Activated CD8-positive, alpha-beta T cell treated with anti-CD3 and anti-CD28 coated beads, Interleukin-2, amount 10 ng/mL, durations not matched to agents 7 days and 5 days (primary cell): ENCODE measurements around the gene TTYH3. TPM values are rescaled to one million over a fixed set of nuclear protein-coding genes. Genes with fewer than 3 reads are reported as not detected.

Experiments
- ATAC-seq: fragments of 150-1000 bp; cut with Tn5 transposase; one replicate; pipeline ENCODE4 v1.10.0; 2021; ENCODE audit warnings: moderate library complexity
- CTCF ChIA-PET: fragments of 350-600 bp; sonication (Branson Sonifier 250); formaldehyde crosslinking; loops from one replicate; lab custom pipeline; 2021; ENCODE audit warnings: antibody characterized with exemption; lab: Charles Lee
- POLR2A ChIA-PET: fragments of 350-600 bp; sonication (Branson Sonifier 250); formaldehyde crosslinking; loops from one replicate; lab custom pipeline; 2021; ENCODE audit warnings: antibody characterized with exemption; lab: Charles Lee
- DNase-seq: peaks from one replicate; pipeline ENCODE4 v3.0.0-alpha.2; 2020
- H3K27ac Mint-ChIP-seq: one replicate; pipeline ENCODE4 v1.8.0; 2021; ENCODE audit warnings: mild to moderate bottlenecking, mixed read lengths
- H3K27me3 Mint-ChIP-seq: one replicate; pipeline ENCODE4 v1.8.0; 2021; ENCODE audit warnings: low read depth, mixed read lengths
- H3K36me3 Mint-ChIP-seq: one replicate; pipeline ENCODE4 v1.8.0; 2021; ENCODE audit warnings: low read depth, mixed read lengths
- H3K4me1 Mint-ChIP-seq: one replicate; pipeline ENCODE4 v1.8.0; 2021; ENCODE audit warnings: low read depth, mixed read lengths
- H3K4me3 Mint-ChIP-seq: one replicate; pipeline ENCODE4 v1.8.0; 2021; ENCODE audit warnings: mild to moderate bottlenecking, mixed read lengths
- H3K9me3 Mint-ChIP-seq: one replicate; pipeline ENCODE4 v1.8.0; 2022; ENCODE audit warnings: mixed read lengths; ENCODE audit not compliant: insufficient read depth
- total RNA-seq, 2 experiments: library from RNA; stranded (reverse); gene quantifications; one replicate each; pipeline ENCODE4 v1.2.3, GENCODE V29; 2021

The TTYH3 gene
- total RNA-seq, 2 experiments from 2014 or later: 37.0 to 37.7 TPM

DNA sequence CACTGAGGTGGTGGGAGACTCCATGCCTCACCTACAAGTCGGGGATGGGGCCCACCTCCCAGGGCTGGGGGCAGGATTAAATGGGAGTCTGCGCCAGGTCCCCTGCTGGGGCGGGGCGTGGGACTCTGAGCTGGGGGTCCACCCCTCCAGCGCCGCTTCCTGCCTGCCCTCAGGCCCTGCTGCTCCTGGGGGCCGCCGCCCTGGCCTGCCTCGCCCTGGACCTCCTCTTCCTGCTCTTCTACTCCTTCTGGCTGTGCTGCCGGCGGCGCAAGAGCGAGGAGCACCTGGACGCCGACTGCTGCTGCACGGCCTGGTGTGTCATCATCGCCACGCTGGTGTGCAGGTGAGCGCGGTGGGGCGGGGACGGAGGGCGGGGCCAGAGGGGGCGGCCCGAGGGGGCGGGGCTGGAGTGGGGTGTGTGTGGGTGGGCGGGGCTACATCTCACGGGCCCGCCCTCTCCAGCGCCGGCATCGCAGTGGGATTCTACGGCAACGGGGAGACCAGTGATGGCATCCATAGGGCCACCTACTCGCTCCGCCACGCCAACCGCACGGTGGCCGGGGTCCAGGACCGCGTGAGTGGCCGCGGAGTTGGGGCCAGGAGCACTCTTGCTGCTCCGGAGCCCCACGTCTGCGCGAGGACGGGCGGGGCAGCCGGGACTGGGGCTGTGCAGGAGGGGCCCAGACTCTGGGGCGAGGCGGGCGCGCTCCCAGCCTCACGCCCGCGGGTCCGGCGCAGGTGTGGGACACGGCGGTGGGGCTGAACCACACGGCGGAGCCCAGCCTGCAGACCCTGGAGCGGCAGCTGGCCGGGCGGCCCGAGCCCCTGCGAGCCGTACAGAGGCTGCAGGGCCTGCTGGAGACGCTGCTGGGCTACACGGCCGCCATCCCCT lies 15.1 kb downstream of the TTYH3 start:
- ATAC-seq (no peak), DNase-seq (no peak)
- CTCF ChIA-PET: interaction anchor here (5.8 kb wide), 1 partner anchor 63 kb away, joined by 34 read pairs; no protein-coding TSS in a partner anchor
- H3K4me3 Mint-ChIP-seq: no peak overlapping the region
- no peaks in the 10 kb centered on the region for H3K9me3 Mint-ChIP-seq
- H3K36me3 Mint-ChIP-seq: peaks cover 2% of the 10 kb centered on the region
- H3K27ac Mint-ChIP-seq: peak overlapping the region; percentile 95
- peaks cover 33% of the 10 kb centered on the region for H3K4me1 Mint-ChIP-seq
- POLR2A ChIA-PET: no interaction called here
- no peaks in the 10 kb centered on the region for H3K27me3 Mint-ChIP-seq

DNA sequence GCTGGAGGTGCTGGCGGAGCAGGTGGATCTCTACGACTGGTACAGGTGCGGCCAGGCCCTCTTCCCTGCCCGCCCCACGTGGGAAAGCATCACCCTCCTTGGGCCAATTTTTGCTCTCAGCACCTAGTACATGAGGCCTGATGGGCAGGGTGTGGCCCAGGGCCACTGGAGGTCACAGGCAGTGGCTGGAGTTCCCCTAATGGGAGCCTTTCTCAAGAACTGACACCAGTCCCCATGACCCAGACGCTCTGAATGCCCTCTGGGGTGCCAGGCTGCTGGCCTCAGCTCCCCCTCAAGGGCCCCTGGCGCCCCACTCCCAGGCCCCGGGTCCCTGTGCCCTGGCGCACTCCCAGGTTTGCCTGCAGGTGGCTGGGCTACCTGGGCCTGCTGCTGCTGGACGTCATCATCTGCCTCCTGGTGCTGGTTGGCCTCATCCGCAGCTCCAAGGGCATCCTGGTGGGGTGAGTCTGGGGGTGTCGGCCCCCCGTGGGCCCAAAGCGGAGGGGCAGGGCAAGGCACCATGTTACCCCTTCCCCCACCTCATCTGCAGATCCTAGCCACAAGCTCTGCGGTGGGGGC lies 15.9 kb downstream of the TTYH3 start:
- H3K9me3 Mint-ChIP-seq: no peaks in the 10 kb centered on the region
- no peak for DNase-seq
- H3K27me3 Mint-ChIP-seq: no peaks in the 10 kb centered on the region
- no peak for ATAC-seq
- peaks cover 2% of the 10 kb centered on the region for H3K36me3 Mint-ChIP-seq
- ChIA-PET CTCF (interaction anchor here (0.8 to 1.2 kb wide), 2 partner anchors 23 to 51 kb away, joined by 3 read pairs; no protein-coding TSS in a partner anchor), POLR2A (no interaction called here)
- peaks cover 39% of the 10 kb centered on the region for H3K4me1 Mint-ChIP-seq
- H3K4me3 Mint-ChIP-seq: no peak overlapping the region
- no peak overlapping the region for H3K27ac Mint-ChIP-seq

DNA sequence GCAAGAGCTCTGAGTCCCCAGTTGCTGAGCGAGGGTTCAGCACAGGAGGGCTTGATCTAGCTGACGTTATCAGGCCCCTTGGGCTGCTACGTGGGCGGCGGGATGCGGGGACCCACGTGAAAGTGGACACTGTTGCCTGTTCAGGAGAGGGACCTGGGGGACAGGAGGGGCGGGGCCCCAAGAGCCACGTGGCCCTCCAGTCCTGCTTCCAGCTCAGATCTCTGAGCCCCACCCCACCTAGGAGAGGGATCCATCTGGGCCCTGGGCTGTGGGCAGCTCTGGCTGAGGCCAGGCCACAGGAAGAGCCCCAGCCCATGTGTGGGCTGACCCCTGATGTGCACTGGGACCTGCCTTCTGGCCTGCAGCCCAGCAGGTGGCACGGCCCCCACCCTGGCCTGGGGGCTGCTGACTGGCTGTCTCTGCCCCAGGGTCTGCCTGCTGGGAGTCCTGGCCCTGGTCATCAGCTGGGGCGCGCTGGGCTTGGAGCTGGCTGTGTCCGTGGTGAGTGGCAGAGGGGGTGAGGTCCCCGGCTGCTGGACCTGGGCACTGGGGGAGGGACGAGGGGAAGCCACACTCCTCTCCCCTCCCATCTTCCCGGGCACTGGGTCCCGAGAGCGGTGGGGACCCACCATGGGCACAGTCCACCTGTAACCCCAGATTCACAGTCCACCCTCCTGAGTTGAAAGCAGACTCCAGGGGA lies 17.5 kb downstream of the TTYH3 start:
- no peak overlapping the region for H3K4me3 Mint-ChIP-seq
- POLR2A ChIA-PET: interaction anchor here (1.5 kb wide), 1 partner anchor 10 kb away, joined by 3 read pairs; no protein-coding TSS in a partner anchor
- H3K27ac Mint-ChIP-seq: no peak overlapping the region

DNA sequence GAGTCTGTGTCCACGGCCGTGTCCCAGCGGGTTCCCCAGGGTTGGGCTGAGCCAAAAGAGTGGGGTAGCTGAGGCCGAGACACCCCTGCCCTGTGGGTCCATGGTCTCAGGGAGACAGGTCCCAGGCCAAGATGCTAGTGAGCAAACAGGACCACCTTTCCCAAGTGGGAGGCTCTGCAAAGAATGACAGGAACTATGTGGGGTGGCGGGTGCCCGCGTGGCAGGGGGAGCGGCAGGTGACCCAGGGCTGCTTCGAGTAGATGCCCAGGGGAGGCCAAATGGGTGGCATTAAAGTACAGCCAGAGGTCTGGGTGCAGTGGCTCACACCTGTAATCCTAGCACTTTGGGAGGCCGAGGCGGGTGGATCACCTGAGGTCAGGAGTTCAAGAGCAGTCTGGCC lies 18.2 kb downstream of the TTYH3 start:
- Mint-ChIP-seq H3K27ac (no peak overlapping the region), H3K27me3 (no peaks in the 10 kb centered on the region), H3K4me3 (no peak overlapping the region), H3K4me1 (peaks cover 23% of the 10 kb centered on the region), H3K9me3 (no peaks in the 10 kb centered on the region), H3K36me3 (peaks cover 2% of the 10 kb centered on the region)
- DNase-seq (no peak), ATAC-seq (no peak)
- CTCF ChIA-PET: interaction anchor here (1.1 kb wide), 1 partner anchor 171 kb away, joined by 3 read pairs; no protein-coding TSS in a partner anchor
- POLR2A ChIA-PET: interaction anchor here (1.2 to 1.5 kb wide), 2 partner anchors 10 to 18 kb away, joined by 3 to 4 read pairs; partner anchors contain the start of gene TTYH3

More for the DNA sequence above, 17.5 kb downstream of the TTYH3 start:
- Mint-ChIP-seq H3K27me3 (no peaks in the 10 kb centered on the region), H3K4me1 (peaks cover 30% of the 10 kb centered on the region), H3K36me3 (peaks cover 2% of the 10 kb centered on the region), H3K9me3 (no peaks in the 10 kb centered on the region)
- CTCF ChIA-PET: no interaction called here
- no peak for ATAC-seq
- DNase-seq: no peak

DNA sequence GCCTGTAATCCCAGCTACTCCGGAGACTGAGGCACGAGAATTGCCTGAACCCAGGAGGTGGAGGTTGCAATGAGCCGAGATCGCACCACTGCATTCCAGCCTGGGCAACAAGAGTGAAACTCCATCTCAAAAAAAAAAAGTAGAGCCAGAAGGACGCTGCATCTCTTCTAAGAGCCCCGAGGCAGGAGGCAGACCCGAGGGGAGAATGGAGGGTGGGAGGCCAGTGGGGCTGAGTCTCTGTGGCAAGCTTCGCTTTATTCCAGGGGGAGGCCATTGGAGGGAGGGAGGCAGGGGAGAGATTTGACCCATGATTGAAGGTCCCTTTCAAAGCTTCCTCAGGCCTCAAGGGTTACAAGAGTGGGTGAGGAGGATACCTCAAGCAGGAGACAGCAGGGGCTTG lies 18.7 kb downstream of the TTYH3 start:
- H3K27me3 Mint-ChIP-seq: no peaks in the 10 kb centered on the region
- no peaks in the 10 kb centered on the region for H3K9me3 Mint-ChIP-seq
- no peak for DNase-seq
- H3K36me3 Mint-ChIP-seq: peaks cover 2% of the 10 kb centered on the region
- ChIA-PET CTCF (interaction anchor here (1.1 kb wide), 1 partner anchor 172 kb away, joined by 3 read pairs; no protein-coding TSS in a partner anchor), POLR2A (interaction anchor here (1.1 to 1.2 kb wide), 2 partner anchors 13 to 19 kb away, joined by 3 to 4 read pairs; partner anchors contain the start of gene TTYH3)
- no peak for ATAC-seq
- H3K4me1 Mint-ChIP-seq: peaks cover 19% of the 10 kb centered on the region
- H3K4me3 Mint-ChIP-seq: no peak overlapping the region
- H3K27ac Mint-ChIP-seq: no peak overlapping the region

DNA sequence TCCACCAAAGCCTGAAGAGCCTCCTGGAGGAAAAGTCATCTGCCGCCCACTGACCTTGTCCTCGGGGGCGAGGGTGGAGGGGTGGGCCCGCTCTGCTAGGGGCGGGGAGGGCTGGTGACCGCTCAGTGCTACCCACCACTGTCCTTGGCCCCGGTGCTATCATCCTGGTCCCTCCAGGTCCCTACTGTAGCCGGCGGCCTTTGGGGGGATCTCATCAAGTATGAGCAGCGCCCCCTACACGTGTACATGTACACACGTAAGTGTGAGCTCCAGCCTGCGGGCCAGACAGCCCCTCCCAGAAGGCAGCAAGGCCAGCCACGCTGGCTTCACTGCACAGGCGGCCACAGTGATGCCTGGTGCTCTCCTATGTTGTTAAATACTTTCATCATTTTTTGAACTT lies 19.6 kb downstream of the TTYH3 start:
- ATAC-seq (no peak), DNase-seq (peak; percentile 38)
- H3K4me1 Mint-ChIP-seq: peaks cover 10% of the 10 kb centered on the region
- no peak overlapping the region for H3K4me3 Mint-ChIP-seq
- no peak overlapping the region for H3K27ac Mint-ChIP-seq
- H3K9me3 Mint-ChIP-seq: no peaks in the 10 kb centered on the region
- ChIA-PET POLR2A (interaction anchor here (1.1 kb wide), 1 partner anchor 12 kb away, joined by 3 read pairs; no protein-coding TSS in a partner anchor), CTCF (interaction anchor here (0.7 kb wide), 1 partner anchor 11 kb away, joined by 3 read pairs; no protein-coding TSS in a partner anchor)
- no peaks in the 10 kb centered on the region for H3K27me3 Mint-ChIP-seq
- peaks cover 2% of the 10 kb centered on the region for H3K36me3 Mint-ChIP-seq

DNA sequence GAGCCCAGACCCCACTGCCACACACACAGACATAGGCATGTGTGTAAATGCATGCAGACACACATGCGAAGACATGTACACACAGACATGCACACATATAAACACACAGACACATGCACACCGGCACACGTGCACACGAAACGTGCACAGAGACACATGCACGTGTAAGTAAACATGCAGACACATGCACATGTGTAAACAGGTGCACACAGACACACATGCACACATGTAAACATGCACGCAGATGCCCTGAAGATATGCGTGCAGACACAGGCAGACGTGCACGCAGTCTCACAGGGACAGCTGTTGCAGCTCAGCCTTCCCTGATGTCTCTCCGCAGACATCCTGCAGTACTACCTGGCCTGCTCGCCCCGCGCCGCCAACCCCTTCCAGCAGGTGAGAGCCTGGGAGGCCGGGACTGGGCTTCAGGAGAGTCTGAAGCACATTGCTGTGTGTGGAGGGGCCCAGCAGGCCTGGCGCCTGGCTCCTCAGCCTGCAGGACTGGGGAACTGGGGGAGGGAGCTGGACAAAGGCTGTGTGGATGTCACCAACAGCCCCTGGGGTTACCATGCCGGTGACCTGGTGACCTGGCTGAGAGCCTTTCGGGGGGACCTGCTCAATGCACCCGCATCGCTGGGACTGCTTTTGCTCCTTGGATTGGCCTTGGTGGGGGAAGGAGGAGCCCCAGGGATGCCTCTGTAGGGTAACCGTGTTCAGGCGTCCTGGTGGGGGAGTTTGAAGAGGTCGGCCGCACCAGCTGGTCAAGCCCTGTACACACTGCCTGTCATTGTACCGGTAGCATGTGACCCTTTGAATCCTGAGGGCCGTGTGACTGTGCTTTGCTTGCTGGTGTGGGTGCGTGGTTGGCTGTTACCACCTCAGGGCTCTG lies 20.3 kb downstream of the TTYH3 start:
- POLR2A ChIA-PET: interaction anchor here (0.9 kb wide), 1 partner anchor 129 kb away, joined by 3 read pairs; no protein-coding TSS in a partner anchor
- Mint-ChIP-seq H3K9me3 (no peaks in the 10 kb centered on the region), H3K36me3 (peaks cover 2% of the 10 kb centered on the region), H3K4me3 (no peak overlapping the region), H3K4me1 (peaks cover 8% of the 10 kb centered on the region), H3K27me3 (no peaks in the 10 kb centered on the region), H3K27ac (no peak overlapping the region)
- ATAC-seq: no peak
- no peak for DNase-seq
- CTCF ChIA-PET: interaction anchor here (0.7 kb wide), 1 partner anchor 10 kb away, joined by 3 read pairs; no protein-coding TSS in a partner anchor

DNA sequence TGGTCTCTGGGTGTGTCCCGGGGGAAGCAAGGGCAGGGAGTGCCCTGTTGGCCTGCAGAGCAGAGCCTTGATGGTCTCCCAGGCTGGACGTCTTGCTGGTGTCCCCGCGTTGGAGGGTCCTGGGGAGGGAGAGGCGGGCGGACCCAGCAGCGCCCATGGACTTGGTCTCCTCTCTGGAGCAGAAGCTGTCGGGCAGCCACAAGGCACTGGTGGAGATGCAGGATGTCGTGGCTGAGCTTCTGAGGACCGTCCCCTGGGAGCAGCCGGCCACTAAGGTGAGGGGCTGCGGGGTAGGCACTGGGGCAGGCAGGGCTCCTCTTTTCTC lies 20.9 kb downstream of the TTYH3 start:
- no peaks in the 10 kb centered on the region for H3K27me3 Mint-ChIP-seq
- no peaks in the 10 kb centered on the region for H3K9me3 Mint-ChIP-seq
- CTCF ChIA-PET: no interaction called here
- H3K27ac Mint-ChIP-seq: no peak overlapping the region
- DNase-seq (no peak), ATAC-seq (no peak)
- peaks cover 8% of the 10 kb centered on the region for H3K4me1 Mint-ChIP-seq
- peaks cover 2% of the 10 kb centered on the region for H3K36me3 Mint-ChIP-seq
- POLR2A ChIA-PET: interaction anchor here (0.9 kb wide), 1 partner anchor 130 kb away, joined by 3 read pairs; no protein-coding TSS in a partner anchor
- no peak overlapping the region for H3K4me3 Mint-ChIP-seq

DNA sequence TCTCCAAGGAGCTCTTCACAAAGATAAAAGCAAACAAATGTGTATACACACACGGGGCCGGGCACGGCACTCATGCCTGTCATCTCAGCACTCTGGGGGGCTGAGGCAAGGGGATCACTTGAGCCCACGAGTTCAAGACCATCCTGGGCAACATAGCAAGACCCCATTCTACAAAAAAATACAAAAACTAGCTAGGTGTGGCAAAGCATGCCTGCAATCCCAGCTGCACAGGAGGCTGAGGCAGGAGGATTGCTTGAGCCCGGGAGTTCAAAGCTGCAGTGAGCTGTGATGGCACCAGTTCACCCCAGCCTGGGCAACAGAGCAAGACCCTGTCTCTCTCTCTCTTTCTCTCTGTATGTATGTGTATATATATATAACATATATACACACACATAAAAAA lies 22.3 kb downstream of the TTYH3 start:
- ATAC-seq (no peak), DNase-seq (no peak)
- no peaks in the 10 kb centered on the region for H3K9me3 Mint-ChIP-seq
- no peak overlapping the region for H3K4me3 Mint-ChIP-seq
- H3K4me1 Mint-ChIP-seq: peaks cover 8% of the 10 kb centered on the region
- H3K27me3 Mint-ChIP-seq: no peaks in the 10 kb centered on the region
- ChIA-PET CTCF (interaction anchor here (1.0 to 1.8 kb wide), 3 partner anchors 45 to 185 kb away, joined by 3 to 8 read pairs (median 5); no protein-coding TSS in a partner anchor), POLR2A (no interaction called here)
- H3K27ac Mint-ChIP-seq: no peak overlapping the region
- no peaks in the 10 kb centered on the region for H3K36me3 Mint-ChIP-seq

DNA sequence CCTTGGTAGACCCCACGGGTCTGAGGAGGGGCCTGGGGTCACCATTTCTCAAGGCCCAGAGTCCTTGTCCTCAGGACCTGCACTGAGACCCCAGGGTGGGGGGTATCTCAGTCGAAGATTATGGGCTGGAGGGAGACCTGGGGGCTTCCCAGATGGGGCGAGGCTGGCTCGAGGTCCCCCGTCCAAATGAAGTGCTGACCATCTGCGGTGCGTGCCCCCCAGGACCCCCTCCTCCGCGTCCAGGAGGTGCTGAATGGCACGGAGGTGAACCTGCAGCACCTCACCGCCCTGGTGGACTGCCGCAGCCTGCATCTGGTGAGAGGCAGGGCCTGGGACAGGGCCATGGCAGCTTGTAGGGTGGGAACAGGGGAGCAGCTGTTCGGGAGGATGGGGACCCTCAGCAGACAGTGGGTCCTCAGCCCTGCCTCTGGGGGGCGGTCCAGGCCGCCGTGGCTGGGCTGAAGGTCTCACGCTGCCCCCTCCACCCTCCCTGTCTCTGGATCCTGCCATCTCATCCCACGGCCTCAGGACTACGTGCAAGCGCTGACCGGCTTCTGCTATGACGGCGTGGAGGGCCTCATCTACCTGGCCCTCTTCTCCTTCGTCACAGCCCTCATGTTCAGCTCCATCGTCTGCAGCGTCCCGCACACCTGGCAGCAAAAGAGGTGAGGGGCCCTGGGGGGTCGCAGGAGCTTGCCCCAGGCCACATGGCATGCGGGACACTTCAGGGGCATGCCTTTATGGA lies 24.3 kb downstream of the TTYH3 start:
- POLR2A ChIA-PET: no interaction called here
- no peak overlapping the region for H3K27ac Mint-ChIP-seq
- CTCF ChIA-PET: interaction anchor here (0.9 to 1.7 kb wide), 3 partner anchors 11 to 187 kb away, joined by 3 to 6 read pairs (median 4); no protein-coding TSS in a partner anchor
- no peaks in the 10 kb centered on the region for H3K9me3 Mint-ChIP-seq
- H3K36me3 Mint-ChIP-seq: no peaks in the 10 kb centered on the region
- no peak overlapping the region for H3K4me3 Mint-ChIP-seq
- no peaks in the 10 kb centered on the region for H3K27me3 Mint-ChIP-seq
- DNase-seq (no peak), ATAC-seq (no peak)
- H3K4me1 Mint-ChIP-seq: peaks cover 8% of the 10 kb centered on the region
